BLaER1 (cell line): Measurements from ENCODE around the gene PHKG2.

Experiments used
- H3K27ac ChIP-seq: shearing (Covaris generic); formaldehyde crosslinking; 2 replicates; pipeline ENCODE4 v1.8.1; 2022
- H3K27me3 ChIP-seq: shearing (Covaris generic); formaldehyde crosslinking; 2 replicates; pipeline ENCODE4 v1.8.1; 2022
- H3K36me3 ChIP-seq: shearing (Covaris generic); formaldehyde crosslinking; 2 replicates; pipeline ENCODE4 v1.8.1; 2022
- H3K4me1 ChIP-seq: shearing (Covaris generic); formaldehyde crosslinking; 2 replicates; pipeline ENCODE4 v1.8.1; 2022
- H3K4me2 ChIP-seq: shearing (Covaris generic); formaldehyde crosslinking; 2 replicates; pipeline ENCODE4 v1.8.1; 2022
- H3K4me3 ChIP-seq: shearing (Covaris generic); formaldehyde crosslinking; 2 replicates; pipeline ENCODE4 v1.8.1; 2022
- H3K9ac ChIP-seq: shearing (Covaris generic); formaldehyde crosslinking; 2 replicates; pipeline ENCODE4 v1.8.1; 2022
- H3K9me3 ChIP-seq: shearing (Covaris generic); formaldehyde crosslinking; 2 replicates; pipeline ENCODE4 v1.8.1; 2022
- H4K20me1 ChIP-seq: shearing (Covaris generic); formaldehyde crosslinking; 2 replicates; pipeline ENCODE4 v1.8.1; 2022
- Cebpa-rat ChIP-seq: shearing (Covaris generic); IDR thresholded peaks from 2 replicates; pipeline ENCODE4 v1.8.1; 2022

PHKG2 gene

GRCh38 chr16:30755955-30756780 lies 7.9 kb downstream of the PHKG2 start:
- Histone ChIP-seq H3K4me1 (peaks cover 29% of the 10 kb centered on the region), H4K20me1 (no peaks in the 10 kb centered on the region), H3K9me3 (no peaks in the 10 kb centered on the region), H3K4me3 (no peak overlapping the region), H3K4me2 (no peak overlapping the region), H3K27me3 (no peaks in the 10 kb centered on the region), H3K9ac (no peak overlapping the region), H3K36me3 (peaks cover 82% of the 10 kb centered on the region), H3K27ac (no peak overlapping the region)
- no peak for TF ChIP-seq Cebpa-rat

- no peak overlapping the region for H3K9ac ChIP-seq
- peaks cover 76% of the 10 kb centered on the region for H3K36me3 ChIP-seq
- no peak overlapping the region for H3K4me3 ChIP-seq
- peaks cover 31% of the 10 kb centered on the region for H3K4me1 ChIP-seq
- no peak for TF ChIP-seq Cebpa-rat
- H3K27me3 ChIP-seq = no peaks in the 10 kb centered on the region
- H3K27ac ChIP-seq = no peak overlapping the region
- no peaks in the 10 kb centered on the region for H4K20me1 ChIP-seq
- no peaks in the 10 kb centered on the region for H3K9me3 ChIP-seq
- H3K4me2 ChIP-seq = no peak overlapping the region
Measured at GRCh38 chr16:30756781-30757100, 8.5 kb downstream of the PHKG2 start.

DNA sequence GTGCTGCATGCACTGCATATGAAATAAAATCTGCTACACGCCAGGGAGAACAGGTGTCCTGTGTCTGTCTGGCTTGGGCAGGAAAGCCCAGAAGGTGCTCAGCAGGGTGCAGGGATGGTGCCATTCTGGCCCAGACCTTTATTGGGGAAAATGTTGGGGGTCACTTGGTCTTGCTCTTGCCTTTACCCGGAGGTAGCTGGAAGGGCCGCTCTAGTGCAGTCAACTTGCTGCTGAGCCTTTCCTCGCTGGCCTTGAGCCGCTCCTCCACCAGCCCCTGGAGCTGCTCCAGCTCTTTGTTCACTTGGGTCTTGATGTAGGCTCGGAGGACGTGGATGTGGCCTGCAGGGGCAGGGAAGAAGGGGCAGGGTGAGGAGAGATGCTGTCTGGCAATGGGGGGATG lies 9.1 kb downstream of the PHKG2 start:
- H4K20me1 ChIP-seq = no peaks in the 10 kb centered on the region
- peaks cover 70% of the 10 kb centered on the region for H3K36me3 ChIP-seq
- no peak overlapping the region for H3K4me3 ChIP-seq
- no peak overlapping the region for H3K27ac ChIP-seq
- no peaks in the 10 kb centered on the region for H3K27me3 ChIP-seq
- H3K9ac ChIP-seq = no peak overlapping the region
- TF ChIP-seq Cebpa-rat = no peak
- no peaks in the 10 kb centered on the region for H3K9me3 ChIP-seq
- H3K4me1 ChIP-seq = peaks cover 31% of the 10 kb centered on the region
- no peak overlapping the region for H3K4me2 ChIP-seq

- Histone ChIP-seq H3K4me1 (peaks cover 46% of the 10 kb centered on the region), H3K4me3 (no peak overlapping the region), H3K9ac (peak overlapping the region; percentile 42), H4K20me1 (peaks cover 17% of the 10 kb centered on the region), H3K27me3 (no peaks in the 10 kb centered on the region), H3K36me3 (peaks cover 65% of the 10 kb centered on the region), H3K27ac (peak overlapping the region; percentile 63), H3K4me2 (peak overlapping the region; percentile 51), H3K9me3 (no peaks in the 10 kb centered on the region)
- no peak for TF ChIP-seq Cebpa-rat
Measured at GRCh38 chr16:30758988-30759491, 10.8 kb downstream of the PHKG2 start.

- Histone ChIP-seq H3K4me2 (peak overlapping the region; percentile 94; the same call in 1 of the 2 replicates), H3K9ac (no peak overlapping the region), H3K4me3 (no peak overlapping the region), H4K20me1 (peaks cover 27% of the 10 kb centered on the region), H3K9me3 (no peaks in the 10 kb centered on the region), H3K4me1 (peaks cover 50% of the 10 kb centered on the region), H3K27me3 (no peaks in the 10 kb centered on the region), H3K36me3 (peaks cover 65% of the 10 kb centered on the region), H3K27ac (no peak overlapping the region)
- no peak for TF ChIP-seq Cebpa-rat
Measured at GRCh38 chr16:30760001-30760559, 11.9 kb downstream of the PHKG2 start.

DNA sequence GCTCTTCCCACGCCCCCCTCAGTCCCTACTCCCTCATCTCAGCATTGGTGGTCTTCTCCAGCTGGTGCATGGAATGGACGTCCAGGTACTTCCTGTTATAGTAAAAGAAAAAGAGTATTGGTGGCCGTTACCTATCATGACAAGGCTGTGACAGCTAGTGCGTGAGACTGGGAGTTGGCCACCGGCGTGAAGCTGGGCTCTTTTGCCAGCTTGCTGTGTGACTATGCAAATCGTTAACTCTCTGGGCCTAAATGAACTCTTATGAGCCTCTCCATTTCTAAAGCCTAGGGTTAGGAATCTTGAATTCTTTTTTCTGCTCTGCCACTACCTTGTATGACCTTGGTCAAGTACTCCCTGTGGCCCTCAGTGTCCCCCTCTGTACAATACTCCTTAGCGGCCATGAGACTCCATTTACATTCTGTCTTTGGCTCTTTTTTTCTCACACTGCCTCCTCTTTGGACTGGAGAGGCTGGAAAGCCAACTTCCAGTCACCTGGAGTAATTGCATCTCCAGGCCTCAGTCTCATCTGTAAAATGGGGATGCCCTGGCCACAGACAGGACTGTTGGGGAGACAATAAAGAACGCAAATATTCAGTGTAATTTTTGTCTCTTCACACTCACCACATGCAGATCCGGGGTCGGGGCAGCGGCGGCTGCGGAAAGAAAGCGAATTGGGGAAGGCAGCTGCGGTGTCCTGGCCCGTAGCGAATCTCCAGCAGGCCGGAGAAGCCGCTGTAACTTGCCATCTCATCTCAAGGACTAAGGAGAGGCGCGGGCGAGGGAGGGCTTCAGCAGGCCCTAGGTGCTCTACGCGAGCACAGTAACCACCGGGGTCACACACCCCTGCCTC lies 12.6 kb downstream of the PHKG2 start:
- Histone ChIP-seq H3K4me2 (peak overlapping the region; percentile 94), H3K27me3 (no peaks in the 10 kb centered on the region), H3K9me3 (no peaks in the 10 kb centered on the region), H4K20me1 (peaks cover 35% of the 10 kb centered on the region), H3K9ac (peak overlapping the region; percentile 86), H3K4me3 (peak overlapping the region; percentile 88), H3K4me1 (peaks cover 50% of the 10 kb centered on the region), H3K36me3 (peaks cover 66% of the 10 kb centered on the region), H3K27ac (peak overlapping the region; percentile 46; the same call in 1 of the 2 replicates)
- TF ChIP-seq Cebpa-rat = no peak

GRCh38 chr16:30761427-30761927 lies 13.3 kb downstream of the PHKG2 start:
- peak overlapping the region; percentile 94 for H3K4me2 ChIP-seq
- H3K4me3 ChIP-seq = peak overlapping the region; percentile 88
- H3K4me1 ChIP-seq = peaks cover 50% of the 10 kb centered on the region
- H3K36me3 ChIP-seq = peaks cover 66% of the 10 kb centered on the region
- peak overlapping the region; percentile 46; the same call in 1 of the 2 replicates for H3K27ac ChIP-seq
- peak overlapping the region; percentile 86 for H3K9ac ChIP-seq
- H4K20me1 ChIP-seq = peaks cover 41% of the 10 kb centered on the region
- no peaks in the 10 kb centered on the region for H3K9me3 ChIP-seq
- H3K27me3 ChIP-seq = no peaks in the 10 kb centered on the region
- no peak for TF ChIP-seq Cebpa-rat

DNA sequence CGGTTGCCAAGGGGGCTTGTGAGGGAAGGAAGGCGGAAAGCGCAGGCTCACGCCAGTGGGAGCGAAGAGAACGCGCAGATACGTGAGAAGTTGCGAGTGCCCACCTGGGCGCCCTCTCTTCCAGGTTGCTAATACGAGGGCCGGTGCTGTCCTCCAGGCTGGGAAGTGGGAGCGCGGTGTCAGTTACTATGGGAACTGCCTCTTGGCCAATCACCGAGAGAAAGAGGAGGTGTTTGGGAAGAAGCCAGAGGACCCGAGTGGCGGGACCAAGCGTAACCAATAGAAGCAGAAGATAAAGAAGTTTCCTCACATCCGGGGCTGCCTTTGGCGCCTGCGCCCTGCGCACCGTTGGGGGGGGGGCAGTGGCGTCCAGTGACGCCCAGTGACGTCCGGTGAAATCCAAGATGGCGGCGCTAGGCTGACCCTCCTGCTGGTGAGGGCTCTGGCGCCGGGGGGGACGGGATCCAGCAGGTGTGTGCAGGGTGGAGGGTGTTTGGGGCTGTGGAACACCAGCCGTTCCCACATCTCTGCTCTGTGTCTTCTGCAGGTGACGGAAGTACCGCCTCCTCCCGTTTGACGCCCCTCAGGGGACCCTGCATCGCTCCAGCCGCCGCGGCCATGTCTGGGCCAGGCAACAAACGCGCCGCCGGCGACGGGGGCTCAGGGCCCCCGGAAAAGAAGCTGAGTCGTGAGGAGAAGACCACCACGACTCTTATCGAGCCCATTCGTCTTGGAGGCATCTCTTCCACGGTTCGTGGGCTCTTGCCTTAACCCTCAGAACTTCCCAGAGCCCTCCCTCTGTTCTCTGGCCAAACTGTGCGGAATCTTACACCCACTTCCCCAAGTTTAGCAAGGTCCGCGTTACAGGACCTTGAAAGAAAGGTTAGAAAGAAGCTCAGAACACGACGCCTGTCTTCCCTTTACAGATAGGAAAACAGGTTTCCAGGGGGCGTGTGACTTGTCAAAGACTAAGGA lies 14.0 kb downstream of the PHKG2 start, which contains the start of the genes CFAP119 and RNF40:
CFAP119 (minus strand) TSS at position 135 of the 975 bp plus-strand sequence. CDS start 314 bp downstream, outside the sequence.
RNF40 (plus strand) TSS at position 395 of the 975 bp plus-strand sequence; CDS start at position 619, 224 bp downstream.
- Histone ChIP-seq H3K36me3 (peaks cover 66% of the 10 kb centered on the region), H3K4me1 (peaks cover 50% of the 10 kb centered on the region)
- peak; percentile 78 for TF ChIP-seq Cebpa-rat

More for the DNA sequence above, 14.0 kb downstream of the PHKG2 start, which contains the start of the genes CFAP119 and RNF40:
- H3K27ac ChIP-seq = peak within 1 kb of the TSS; percentile 84
- peak within 1 kb of the TSS; percentile 94 for H3K4me2 ChIP-seq
- no peaks in the 10 kb centered on the region for H3K27me3 ChIP-seq
- H4K20me1 ChIP-seq = peaks cover 49% of the 10 kb centered on the region
- H3K9ac ChIP-seq = peak within 1 kb of the TSS; percentile 86
- peak within 1 kb of the TSS; percentile 88 for H3K4me3 ChIP-seq
- H3K9me3 ChIP-seq = no peaks in the 10 kb centered on the region
